GDM1 (cell line): ENCODE results near the gene EPHB1.

Source experiments
- DNase-seq: peaks from one replicate; lab custom pipeline; 2025; lab: John Stamatoyannopoulos, UW

EPHB1 gene

GRCh38 chr3:134911586-134912548 lies 116.8 kb downstream of the EPHB1 start:
- DNase-seq, result no peak

GRCh38 chr3:134916276-134916961 lies 121.4 kb downstream of the EPHB1 start:
- no peak for DNase-seq

- DNase-seq, result no peak
Observed at GRCh38 chr3:134917631-134918030, 122.6 kb downstream of the EPHB1 start.

- DNase-seq, result peak; percentile 35
Observed at GRCh38 chr3:134918441-134918840, 123.4 kb downstream of the EPHB1 start.

- no peak for DNase-seq
Observed at GRCh38 chr3:134922101-134922500, 127.0 kb downstream of the EPHB1 start.

GRCh38 chr3:134922866-134923265 lies 127.8 kb downstream of the EPHB1 start:
- no peak for DNase-seq

GRCh38 chr3:134923286-134923685 lies 128.2 kb downstream of the EPHB1 start:
- DNase-seq, result no peak

- DNase-seq, result no peak
Observed at GRCh38 chr3:134927599-134927998, 132.5 kb downstream of the EPHB1 start.

- no peak for DNase-seq
Observed at GRCh38 chr3:134928392-134928791, 133.3 kb downstream of the EPHB1 start.

- DNase-seq, result peak; percentile 25
Observed at GRCh38 chr3:134928819-134929218, 133.8 kb downstream of the EPHB1 start.

GRCh38 chr3:134929976-134930375 lies 134.9 kb downstream of the EPHB1 start:
- DNase-seq, result no peak

- no peak for DNase-seq
Observed at GRCh38 chr3:134931045-134931785, 136.2 kb downstream of the EPHB1 start.

GRCh38 chr3:134932035-134932434 lies 137.0 kb downstream of the EPHB1 start:
- no peak for DNase-seq

GRCh38 chr3:134933997-134934396 lies 138.9 kb downstream of the EPHB1 start:
- no peak for DNase-seq

- no peak for DNase-seq
Observed at GRCh38 chr3:134934933-134935332, 139.9 kb downstream of the EPHB1 start.

GRCh38 chr3:134937256-134938028 lies 142.4 kb downstream of the EPHB1 start:
- DNase-seq, result no peak

GRCh38 chr3:134938029-134938525 lies 143.0 kb downstream of the EPHB1 start:
- DNase-seq, result no peak

- DNase-seq, result no peak
Observed at GRCh38 chr3:134939978-134940377, 144.9 kb downstream of the EPHB1 start.

GRCh38 chr3:134941820-134942219 lies 146.8 kb downstream of the EPHB1 start:
- no peak for DNase-seq

GRCh38 chr3:134944429-134944828 lies 149.4 kb downstream of the EPHB1 start:
- no peak for DNase-seq

GRCh38 chr3:134949150-134949549 lies 154.1 kb downstream of the EPHB1 start:
- DNase-seq, result no peak
